Hepatocyte (in vitro differentiated cells): ENCODE measurements around the gene TMEM156. TPM values are rescaled to one million over a fixed set of nuclear protein-coding genes. Genes with fewer than 3 reads are reported as not detected.
A peak's percentile ranks its signal among the peaks of the same experiment; 100 is the strongest.

Experiments
- DNase-seq: peaks from one replicate; pipeline ENCODE4 v3.0.0-alpha.2; 2016; ENCODE audit warnings: low spot score
- H2AFZ ChIP-seq: fragments of 200-600 bp; sonication (generic); 2 replicates; pipeline ENCODE4 v1.6.0; 2016; ENCODE audit warnings: antibody characterized with exemption, mild to moderate bottlenecking
- H3K27ac ChIP-seq: fragments of 200-600 bp; sonication (generic); 2 replicates; pipeline ENCODE4 v1.5.1; 2016; ENCODE audit warnings: mild to moderate bottlenecking
- H3K27me3 ChIP-seq: fragments of 200-600 bp; sonication (generic); 2 replicates; pipeline ENCODE4 v1.6.1; 2016
- H3K36me3 ChIP-seq: fragments of 200-600 bp; sonication (generic); replicated peaks from 2 replicates; pipeline ENCODE4 v1.5.1; 2016; ENCODE audit warnings: low read depth; ENCODE audit not compliant: insufficient read depth
- H3K4me1 ChIP-seq: fragments of 200-600 bp; sonication (generic); 2 replicates; pipeline ENCODE4 v1.5.1; 2016; ENCODE audit warnings: mild to moderate bottlenecking, moderate library complexity; ENCODE audit not compliant: insufficient read depth
- H3K4me2 ChIP-seq: fragments of 200-600 bp; sonication (generic); 2 replicates; pipeline ENCODE4 v1.6.0; 2016
- H3K4me3 ChIP-seq: fragments of 200-600 bp; sonication (generic); 2 replicates; pipeline ENCODE4 v1.5.1; 2016; ENCODE audit warnings: mild to moderate bottlenecking
- H3K79me2 ChIP-seq: fragments of 200-600 bp; sonication (generic); 2 replicates; pipeline ENCODE4 v1.6.0; 2017; ENCODE audit warnings: mild to moderate bottlenecking
- H3K9me2 ChIP-seq: fragments of 200-600 bp; sonication (generic); replicated peaks from 2 replicates; pipeline ENCODE4 v1.6.0; 2017; ENCODE audit warnings: mild to moderate bottlenecking; ENCODE audit not compliant: insufficient read depth
- H3K9me3 ChIP-seq: fragments of 200-600 bp; sonication (generic); 2 replicates; pipeline ENCODE4 v1.5.1; 2016; ENCODE audit warnings: low read depth, mild to moderate bottlenecking
- H4K20me1 ChIP-seq: fragments of 200-600 bp; sonication (generic); 2 replicates; pipeline ENCODE4 v1.6.0; 2016; ENCODE audit warnings: mild to moderate bottlenecking; ENCODE audit not compliant: insufficient read depth, poor library complexity, severe bottlenecking
- CTCF ChIP-seq: fragments of 200-600 bp; sonication (generic); IDR thresholded peaks from 2 replicates; pipeline ENCODE4 v1.5.1; 2016; ENCODE audit warnings: antibody characterized with exemption, mild to moderate bottlenecking; ENCODE audit not compliant: poor library complexity
- EZH2 ChIP-seq: fragments of 200-600 bp; sonication (generic); IDR thresholded peaks from 2 replicates; pipeline ENCODE4 v1.6.1; 2016; ENCODE audit warnings: antibody characterized with exemption, mild to moderate bottlenecking, borderline replicate concordance
- EZH2phosphoT487 ChIP-seq: fragments of 200-600 bp; sonication (generic); IDR thresholded peaks from one replicate; pipeline ENCODE4 v1.6.1; 2018; ENCODE audit warnings: antibody characterized with exemption, mild to moderate bottlenecking, low read depth, moderate library complexity; ENCODE audit not compliant: unreplicated experiment, severe bottlenecking
- WGBS: methylation state at CpG from one replicate; pipeline ENCODE4 v1.1.6; 2016; ENCODE audit warnings: low lambda C conversion rate; ENCODE audit errors: missing lambda C conversion rate; 5-methylcytosine and 5-hydroxymethylcytosine counted together
- polyA plus RNA-seq: library from polyadenylated mRNA; unstranded; fragments of >200 nt; fragmentation: Nextera tagmentation; extraction: Ambion mirVana; gene quantifications from 2 replicates; pipeline ENCODE4 v1.2.1, GENCODE V29; 2016
- total RNA-seq: library from RNA; depleted of rRNA; stranded (reverse); fragments of >200 nt; gene quantifications from 2 replicates; pipeline ENCODE4 v1.2.3, GENCODE V29; 2014

Gene TMEM156
- total and polyA plus RNA-seq, 2 experiments from 2014 or later = 1.3 TPM; not detected in 1

- DNase-seq = peak; percentile 14
- H3K27ac ChIP-seq = peak overlapping the region; percentile 96
- no peaks in the 10 kb centered on the region for H3K9me3 ChIP-seq
- peaks cover 2% of the 10 kb centered on the region for H4K20me1 ChIP-seq
- no peaks in the 10 kb centered on the region for H3K36me3 ChIP-seq
- no peaks in the 10 kb centered on the region for H3K9me2 ChIP-seq
- TF ChIP-seq EZH2phosphoT487 = no peak
- no peak for TF ChIP-seq CTCF
- TF ChIP-seq EZH2 = no peak
- peaks cover 21% of the 10 kb centered on the region for H3K4me1 ChIP-seq
- no peaks in the 10 kb centered on the region for H3K27me3 ChIP-seq
- H2AFZ ChIP-seq = peak overlapping the region; percentile 60
- 18% methylated on average over 8 of the region's 8 CpGs for WGBS
- peak overlapping the region; percentile 87 for H3K4me3 ChIP-seq
- peaks cover 35% of the 10 kb centered on the region for H3K79me2 ChIP-seq
- peak overlapping the region; percentile 90 for H3K4me2 ChIP-seq
These were observed 11.7 kb upstream of the TMEM156 start for GRCh38 chr4:39043861-39044363.

GRCh38 chr4:39043058-39043860 lies 11.1 kb upstream of the TMEM156 start:
- H3K79me2 ChIP-seq = peaks cover 29% of the 10 kb centered on the region
- no peak overlapping the region for H3K4me3 ChIP-seq
- no peaks in the 10 kb centered on the region for H3K9me3 ChIP-seq
- no peaks in the 10 kb centered on the region for H3K27me3 ChIP-seq
- no peaks in the 10 kb centered on the region for H3K9me2 ChIP-seq
- 20% methylated on average over 10 of the region's 10 CpGs for WGBS
- TF ChIP-seq EZH2 (no peak), EZH2phosphoT487 (no peak), CTCF (no peak)
- H3K27ac ChIP-seq = peak overlapping the region; percentile 96
- H3K36me3 ChIP-seq = no peaks in the 10 kb centered on the region
- H3K4me1 ChIP-seq = peaks cover 21% of the 10 kb centered on the region
- H2AFZ ChIP-seq = peak overlapping the region; percentile 60
- no peaks in the 10 kb centered on the region for H4K20me1 ChIP-seq
- H3K4me2 ChIP-seq = peak overlapping the region; percentile 90
- DNase-seq = peak; percentile 36

- WGBS = 78% methylated on average over 1 of the region's 1 CpG
- Histone ChIP-seq H3K4me3 (no peak overlapping the region), H4K20me1 (no peaks in the 10 kb centered on the region), H3K4me2 (peak overlapping the region; percentile 90), H3K4me1 (peaks cover 21% of the 10 kb centered on the region), H3K36me3 (no peaks in the 10 kb centered on the region), H3K9me3 (no peaks in the 10 kb centered on the region), H3K79me2 (peaks cover 20% of the 10 kb centered on the region), H3K9me2 (no peaks in the 10 kb centered on the region), H3K27me3 (no peaks in the 10 kb centered on the region), H2AFZ (no peak overlapping the region), H3K27ac (peak overlapping the region; percentile 96)
- TF ChIP-seq EZH2phosphoT487 (no peak), CTCF (no peak), EZH2 (no peak)
- no peak for DNase-seq
These were observed 10.2 kb upstream of the TMEM156 start for GRCh38 chr4:39042366-39042765.
